ENCODE measurements around the gene PGC.
"Not testable (repeated sequence)": the region's sequence is repeated elsewhere in the genome, so short reads cannot be mapped to it uniquely, and the experiment has no call there.

Gene PGC

DNA sequence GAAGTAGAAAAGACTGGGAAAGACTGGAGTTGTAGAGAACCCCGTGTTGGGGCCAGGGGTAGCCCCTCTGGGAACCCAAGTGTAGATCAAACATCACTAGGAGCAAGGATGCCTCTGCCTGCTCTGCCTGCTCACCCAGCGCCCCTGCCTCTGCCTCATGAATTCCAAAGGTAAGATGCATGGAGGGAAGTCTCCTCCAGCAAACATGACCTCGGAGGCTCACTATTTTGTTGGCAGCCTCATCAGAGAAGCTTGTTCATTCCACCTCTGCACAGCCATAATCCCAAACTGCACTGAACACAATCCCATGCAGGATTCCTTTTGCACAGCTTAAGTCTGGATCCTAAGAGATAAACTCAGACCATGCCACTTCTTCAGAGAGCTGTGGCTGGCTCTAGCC lies 27.6 kb upstream of the PGC start:
- no peak for DNase-seq

DNA sequence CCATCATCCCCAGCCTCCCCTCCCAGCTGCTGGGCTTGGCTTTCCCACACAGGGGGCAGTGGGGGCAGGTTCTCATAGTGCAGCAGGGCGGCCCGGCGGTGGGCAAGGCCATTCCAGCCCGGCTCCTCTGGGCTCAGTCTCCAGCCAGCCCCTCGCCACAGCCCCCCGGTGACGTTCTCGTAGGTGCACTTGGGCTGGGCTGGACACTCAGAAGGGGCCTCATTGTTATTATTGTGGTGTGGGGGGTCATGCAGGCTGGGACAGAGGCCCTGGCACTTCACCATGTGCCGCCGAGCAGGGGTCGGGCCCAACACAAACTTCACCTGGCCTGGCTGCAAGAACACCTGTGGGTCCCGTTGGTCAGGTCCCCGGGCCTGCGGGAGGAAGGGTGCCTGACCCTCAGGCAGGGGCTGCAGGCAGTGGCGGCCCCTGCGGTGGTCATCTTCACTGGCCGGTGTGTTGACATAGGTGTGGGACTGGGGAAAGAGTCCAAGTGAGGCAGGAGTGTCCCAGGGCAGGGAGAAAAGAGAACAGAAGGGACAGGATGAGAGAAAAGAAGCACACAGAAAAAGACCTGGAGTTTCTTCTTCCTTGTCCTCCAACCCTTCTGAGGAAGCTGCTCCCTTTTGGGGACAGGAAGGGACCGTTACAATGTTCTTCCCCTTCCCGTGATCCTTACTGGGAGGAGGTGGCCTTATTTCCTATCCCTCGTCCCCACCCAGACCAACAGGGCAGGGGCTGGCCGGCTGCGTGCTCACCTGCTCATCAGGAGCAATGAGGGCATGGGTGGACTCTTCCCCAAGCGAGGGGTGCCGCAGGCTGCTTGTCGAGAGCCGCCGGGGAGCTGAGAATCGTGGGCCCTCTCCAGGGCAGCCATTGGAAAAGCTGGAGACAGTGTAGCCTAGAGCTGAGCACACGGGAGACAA lies 24.1 kb upstream of the PGC start:
- DNase-seq = no peak

DNA sequence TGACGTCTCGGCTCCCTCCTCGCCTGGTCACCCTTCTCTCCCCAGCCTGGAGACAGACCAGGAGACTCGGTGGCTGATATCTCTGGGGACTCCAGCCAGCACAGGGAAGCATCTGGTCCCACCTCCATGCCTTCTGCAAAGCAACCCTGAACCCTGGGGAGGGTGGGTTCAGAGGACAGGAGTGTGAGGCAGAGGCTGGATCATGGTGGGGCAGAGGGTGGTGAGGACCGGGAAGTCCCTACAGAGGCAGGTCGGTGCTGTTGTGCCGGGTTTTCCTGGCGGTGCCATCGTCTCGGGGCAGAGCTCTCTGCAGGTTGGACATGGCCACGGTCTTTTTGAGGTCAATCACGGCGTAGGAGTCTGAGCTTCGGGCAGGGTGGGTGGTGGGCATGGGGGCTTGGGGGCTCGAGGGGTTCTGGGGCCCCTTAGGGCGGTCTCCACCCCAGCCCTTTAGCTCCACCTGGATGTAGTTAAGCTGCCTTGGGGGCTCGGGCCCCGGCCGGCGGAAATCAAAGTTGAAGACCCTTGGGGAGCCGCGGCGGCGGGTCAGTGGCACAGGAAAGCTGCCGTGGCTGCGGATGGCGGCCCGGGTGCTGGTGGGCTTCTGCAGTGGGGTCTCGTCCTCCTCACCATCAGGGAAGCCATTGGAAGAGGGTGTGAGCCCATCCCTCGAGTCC lies 23.3 kb upstream of the PGC start:
- DNase-seq = no peak

DNA sequence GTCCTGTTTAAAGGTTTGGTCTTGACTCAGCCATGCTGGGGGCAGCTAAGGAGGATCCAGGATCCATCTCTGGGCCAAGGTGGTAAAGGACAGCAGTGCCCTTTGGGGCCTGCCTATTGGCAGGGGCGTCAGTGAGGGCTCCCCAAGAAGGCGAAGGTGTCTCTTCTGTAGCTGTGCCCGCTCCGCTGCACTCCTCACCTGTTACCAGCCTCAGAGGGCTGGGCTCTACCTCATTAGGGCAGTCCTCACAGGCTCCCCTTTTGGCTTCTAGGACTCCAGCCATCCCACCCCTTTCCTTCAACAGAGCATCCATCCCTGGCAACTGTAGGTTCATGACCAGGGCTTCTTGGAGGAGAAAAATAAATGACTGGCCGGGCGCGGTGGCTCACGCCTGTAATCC lies 22.2 kb upstream of the PGC start:
- no peak for DNase-seq

DNA sequence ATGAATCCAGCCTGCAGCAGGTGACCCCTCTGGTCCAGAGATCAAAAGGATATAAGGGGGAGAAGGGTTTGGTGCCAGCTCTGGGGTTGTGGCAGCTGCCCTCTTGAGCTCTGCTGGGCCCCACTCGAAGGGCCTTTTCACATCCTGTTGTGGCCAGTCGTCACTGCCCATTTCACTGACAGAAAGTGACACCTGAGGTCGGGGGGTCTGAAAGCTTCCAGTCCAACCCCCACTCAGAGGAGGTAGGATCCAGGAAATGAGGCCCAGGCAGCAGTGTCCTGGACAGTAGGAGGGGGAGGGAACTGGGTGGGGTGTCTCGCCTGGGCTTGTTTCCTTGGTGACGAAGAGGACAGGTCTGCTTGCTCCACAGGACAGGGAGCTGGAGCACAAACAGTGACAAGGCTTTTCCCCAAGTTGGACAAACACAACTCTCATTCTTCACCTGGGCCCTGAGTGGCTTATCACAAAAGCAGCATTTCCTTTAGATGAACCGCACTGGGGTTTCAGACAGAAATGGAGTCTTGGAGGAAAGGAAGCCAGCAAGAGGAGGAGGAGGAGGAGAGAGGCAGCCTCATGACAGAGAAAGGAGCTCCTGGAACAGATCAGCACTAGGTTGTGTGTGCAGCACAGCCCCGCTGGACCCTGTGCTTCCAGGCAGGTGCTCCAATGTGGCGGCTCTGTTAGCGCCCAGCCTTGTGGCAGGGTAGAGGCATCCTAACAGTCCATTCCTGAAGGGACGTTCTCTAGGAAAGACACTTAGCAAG lies 21.5 kb upstream of the PGC start:
- DNase-seq = no peak

DNA sequence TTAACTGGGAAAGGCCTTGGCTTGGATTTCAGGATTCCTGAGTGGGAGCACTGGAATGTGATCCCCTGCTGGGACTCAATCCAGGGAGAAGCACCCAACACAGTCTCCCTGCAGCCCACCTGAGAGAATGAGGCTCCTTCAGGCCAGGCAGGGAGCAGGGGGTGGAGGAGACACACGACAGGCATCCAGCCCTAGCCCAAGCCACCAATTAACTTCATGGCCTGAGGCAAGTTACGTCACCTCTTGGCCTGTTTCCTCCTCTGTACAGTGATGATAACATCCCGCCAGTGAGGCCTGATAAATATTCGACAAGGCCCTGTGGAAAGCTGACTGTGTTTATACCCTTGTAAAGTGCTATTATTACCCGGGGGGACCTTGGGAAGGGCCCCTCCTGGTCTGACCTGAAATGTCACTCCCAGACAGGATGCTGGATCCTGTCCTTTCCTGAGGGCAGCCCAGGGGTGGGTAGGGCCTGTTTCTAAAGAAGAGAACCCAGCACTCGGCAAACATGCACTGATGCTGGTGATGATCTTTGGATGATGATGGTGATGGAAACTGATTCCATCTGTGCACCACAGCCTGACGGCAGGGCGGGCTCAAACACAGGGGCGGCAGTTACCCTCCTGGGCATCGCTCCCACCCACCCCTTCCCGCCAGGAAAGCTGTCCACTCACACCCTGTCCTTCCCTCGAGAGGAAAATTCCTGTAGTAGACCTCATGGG lies 20.1 kb upstream of the PGC start:
- no peak for DNase-seq

DNA sequence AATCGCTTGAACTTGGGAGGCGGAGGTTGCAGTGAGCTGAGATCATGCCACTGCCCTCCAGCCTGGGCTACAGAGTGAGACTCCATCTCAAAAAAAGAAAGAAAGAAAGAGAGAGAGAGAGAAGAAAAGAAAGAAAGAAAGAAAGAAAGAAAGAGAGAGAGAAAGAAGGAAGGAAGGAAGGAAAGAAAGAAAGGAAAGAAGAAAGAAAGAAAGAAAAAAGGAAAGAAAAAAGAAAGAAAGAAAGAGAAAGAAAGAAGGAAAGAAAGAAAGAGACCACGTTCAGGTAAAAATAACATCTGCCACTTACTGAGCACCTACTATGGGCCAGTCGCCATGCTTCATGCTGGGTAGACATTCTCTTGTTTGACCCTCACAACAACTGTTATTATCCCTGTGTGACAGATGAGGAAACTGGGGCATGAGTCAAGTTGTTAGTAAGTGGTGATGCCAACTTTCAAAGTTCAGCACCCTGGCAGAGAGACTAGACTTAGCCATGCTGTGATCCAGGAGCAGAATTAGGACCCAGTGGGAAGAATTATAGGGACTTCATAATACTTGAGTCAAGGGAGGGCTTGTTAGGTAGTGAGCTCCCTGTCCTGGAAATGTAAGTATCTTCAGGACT lies 19.0 kb upstream of the PGC start:
- DNase-seq = not testable (repeated sequence)

DNA sequence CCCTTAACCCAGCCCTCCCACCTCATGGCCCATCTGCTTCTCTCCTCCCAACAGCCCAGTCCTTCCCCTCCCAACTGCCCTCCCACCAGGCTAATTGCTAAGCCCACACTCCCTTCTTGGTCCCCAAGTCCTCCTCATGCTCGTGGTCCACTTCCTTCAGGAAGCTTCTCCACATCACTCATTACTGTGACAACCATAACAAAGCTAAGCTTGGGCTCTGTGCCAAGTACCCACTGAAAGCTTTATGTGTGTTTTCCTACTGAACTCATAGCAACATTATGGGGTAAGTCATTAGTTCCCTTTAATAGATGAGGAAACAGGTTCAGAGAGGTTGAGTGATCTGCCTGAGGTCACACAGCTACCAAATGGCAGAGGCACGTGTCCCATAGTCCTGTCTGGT lies 16.3 kb upstream of the PGC start:
- no peak for DNase-seq

DNA sequence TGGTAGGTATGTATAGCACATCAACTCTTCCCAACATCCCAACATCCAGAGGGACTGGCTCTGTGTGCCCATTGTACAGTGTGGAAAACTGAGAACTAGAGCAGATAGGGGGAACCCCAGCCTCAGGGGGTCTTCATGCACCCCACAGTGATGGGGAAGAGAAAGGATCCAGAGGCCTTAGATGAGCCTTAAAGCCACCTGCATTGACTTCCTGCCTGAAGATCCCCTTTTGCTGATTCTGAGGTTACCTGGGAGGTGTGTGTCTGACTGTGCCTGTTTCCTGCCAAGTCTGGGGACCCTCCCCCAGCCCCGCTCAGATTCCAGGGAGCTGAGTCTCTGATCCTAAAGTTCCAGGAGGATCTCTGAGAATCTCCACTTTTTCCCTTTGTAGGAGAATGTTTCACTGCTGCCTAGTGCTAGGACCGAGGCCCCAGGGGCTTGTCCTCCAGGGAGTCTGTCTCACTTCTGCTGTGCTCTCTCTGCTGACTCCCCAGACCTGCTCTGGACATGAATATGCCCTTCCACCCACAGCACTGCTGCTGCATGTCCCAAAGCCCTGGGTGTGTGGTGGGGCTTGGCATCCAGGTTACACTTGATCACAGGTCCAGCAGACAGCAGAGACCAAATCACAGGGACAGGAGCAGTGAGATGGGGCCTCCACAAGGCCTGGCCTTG lies 12.8 kb upstream of the PGC start:
- DNase-seq = no peak

DNA sequence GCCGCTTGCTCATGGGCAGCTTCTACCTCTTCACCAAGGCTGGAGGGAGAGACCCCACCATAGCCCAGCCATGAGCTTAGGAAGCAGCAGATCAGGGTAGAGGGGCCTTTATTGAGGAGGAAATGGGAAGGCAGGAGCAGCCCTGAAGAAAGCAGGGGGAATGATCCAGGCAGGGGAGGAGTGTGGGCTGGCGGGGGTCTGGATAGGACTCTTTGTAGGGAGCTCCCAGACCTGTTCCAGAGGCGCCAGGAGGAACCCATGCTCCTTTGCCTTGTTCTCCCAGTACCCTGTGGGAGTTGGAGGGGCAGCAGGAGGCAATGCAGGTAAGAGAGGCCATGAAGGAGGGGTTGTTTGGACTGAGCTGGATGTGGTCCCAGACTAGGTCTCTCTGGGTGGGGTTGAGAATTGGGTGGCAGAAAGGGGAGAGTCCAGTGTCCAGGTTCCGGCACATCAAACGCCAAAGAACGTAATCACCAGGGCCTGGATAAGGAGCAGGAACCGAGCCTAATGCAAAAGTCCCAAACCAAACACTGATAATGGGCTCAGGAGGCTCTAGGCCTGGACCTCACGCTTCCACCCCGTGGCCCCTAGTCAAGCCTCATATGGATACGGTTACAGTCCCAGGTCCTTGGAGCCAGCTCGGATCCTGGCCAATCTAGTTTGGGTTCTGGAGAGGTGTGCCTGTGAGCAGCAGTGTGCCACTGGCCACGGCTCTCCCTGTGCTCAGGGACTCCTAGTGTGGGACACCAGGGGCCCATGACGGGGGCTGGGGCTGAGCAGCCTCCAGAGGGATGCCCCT lies 12.1 kb upstream of the PGC start:
- DNase-seq = no peak

DNA sequence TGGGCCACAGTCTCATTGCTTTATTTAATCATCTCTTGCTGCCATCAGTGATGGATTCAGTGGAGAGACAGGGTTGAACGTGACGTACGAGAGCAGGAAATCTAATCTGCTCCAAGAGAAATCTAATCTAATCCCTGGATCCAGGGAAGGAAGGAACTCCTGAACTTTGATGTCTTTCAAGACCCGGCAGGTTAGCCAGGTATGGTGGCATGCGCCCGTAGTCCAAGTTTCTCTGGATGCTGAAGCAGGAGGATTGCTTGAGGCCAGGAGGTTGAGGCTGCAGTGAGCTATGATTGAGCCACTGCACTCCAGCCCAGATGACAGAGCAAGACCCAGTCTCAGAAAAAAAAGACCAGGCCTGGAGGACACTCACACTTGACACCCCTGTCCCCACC lies 11.4 kb upstream of the PGC start:
- no peak for DNase-seq

DNA sequence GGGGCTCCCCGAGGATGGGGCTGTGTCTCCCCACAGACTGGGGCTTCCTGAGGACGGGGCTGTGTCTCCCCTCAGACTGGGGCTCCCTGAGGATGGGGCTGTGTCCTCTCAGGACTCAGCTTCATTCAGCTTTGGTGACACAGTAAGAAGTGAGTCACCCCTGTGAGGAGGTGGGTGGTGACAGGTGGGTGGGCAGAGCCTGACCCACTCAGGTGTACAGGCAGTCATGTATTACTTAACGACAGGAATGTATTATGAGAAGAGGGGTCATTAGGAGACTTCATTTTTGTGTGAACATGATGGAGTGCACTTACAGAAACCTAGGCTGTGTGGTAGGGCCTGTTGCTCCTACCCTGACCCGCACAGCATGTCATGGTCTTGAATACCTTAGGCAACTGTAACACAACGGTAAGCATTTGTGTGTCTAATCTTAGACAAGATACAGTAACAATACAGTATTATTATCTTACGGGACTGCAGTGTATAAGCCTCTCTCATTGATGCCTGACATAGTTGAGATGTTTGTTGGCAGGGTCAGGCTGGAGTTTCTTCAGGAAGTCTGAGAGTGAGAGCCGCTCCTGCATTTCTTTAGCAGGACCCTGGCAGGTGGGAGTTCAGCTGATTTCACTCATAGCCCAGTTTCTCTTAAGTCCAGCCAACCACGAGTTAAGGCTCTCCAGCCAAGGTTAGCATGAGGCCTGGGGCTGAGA lies 10.9 kb upstream of the PGC start:
- DNase-seq = no peak

DNA sequence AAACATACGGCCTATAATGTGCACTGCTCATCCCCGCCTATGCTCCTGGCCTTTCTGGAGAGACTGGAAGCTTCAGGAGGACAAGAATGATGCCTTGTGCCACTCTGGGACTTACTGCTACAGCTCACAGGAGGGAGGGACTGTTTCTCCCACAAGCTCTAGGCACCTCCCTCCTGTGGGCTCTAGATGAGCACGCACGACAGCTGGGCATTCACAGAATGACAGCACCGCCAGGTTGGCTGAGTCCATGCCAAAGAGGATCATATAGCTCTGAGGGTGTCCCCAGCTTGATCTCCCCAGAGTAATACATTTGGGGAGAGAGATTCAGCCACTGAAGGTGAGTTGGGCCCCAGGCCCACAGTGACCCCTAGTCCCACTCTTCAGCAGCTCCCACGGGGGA lies 10.1 kb upstream of the PGC start:
- no peak for DNase-seq

DNA sequence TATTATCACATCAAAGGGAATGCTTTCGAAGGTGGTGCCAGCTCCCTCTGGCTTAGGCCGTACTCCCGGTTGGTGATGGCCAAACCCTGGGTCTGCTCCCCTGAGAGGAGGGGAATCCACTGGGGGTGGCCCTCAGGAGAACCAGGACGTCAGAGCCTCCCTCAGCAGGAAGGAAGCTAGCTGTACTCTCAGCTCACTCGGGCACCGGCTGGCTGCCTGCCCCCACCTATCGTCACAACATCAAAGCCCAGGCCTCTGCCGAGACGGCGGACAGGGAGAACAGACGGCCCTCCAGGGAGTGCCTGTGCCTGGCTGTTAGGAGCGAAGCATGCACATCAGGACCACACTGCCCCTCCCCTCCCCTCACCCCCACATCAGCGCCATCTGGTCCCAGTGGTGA lies 9.2 kb upstream of the PGC start:
- DNase-seq = no peak

DNA sequence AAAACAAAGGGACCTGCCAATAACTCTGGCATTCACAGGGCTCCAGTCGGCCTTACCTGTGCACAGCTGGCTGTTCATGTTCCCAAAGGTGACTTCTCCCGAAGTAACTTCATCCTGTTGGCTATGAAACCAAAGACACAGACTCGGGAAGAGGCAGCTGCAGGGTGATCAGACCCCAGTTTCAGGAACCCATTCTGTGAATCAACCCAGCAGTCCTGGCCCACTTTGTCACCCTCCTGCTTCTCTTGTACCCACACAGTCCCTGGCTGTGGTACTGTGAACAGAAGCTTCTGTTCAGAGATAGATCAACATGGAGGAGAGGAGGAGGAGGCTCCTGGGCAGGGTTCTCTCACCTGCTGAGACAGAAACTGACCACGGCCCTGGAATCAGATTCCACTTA lies 8.7 kb upstream of the PGC start:
- no peak for DNase-seq

DNA sequence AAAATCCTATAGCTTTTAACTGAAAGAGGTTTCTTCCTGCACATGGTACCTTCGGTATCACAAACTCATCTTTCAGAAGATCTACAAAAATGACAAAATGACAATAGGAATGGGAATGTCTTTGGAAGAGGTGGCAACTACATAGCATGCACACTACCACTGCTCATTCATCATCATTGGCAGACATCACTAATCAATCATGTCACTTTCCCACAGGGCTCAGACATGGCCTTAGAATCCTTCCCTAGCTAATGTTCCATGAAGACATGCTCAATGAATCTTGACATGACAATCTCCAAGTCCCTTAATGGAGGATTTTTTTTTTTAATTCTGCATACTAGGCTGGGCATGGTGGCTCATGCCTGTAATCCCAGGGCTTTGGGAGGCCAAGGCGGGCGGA lies 3.2 kb upstream of the PGC start:
- DNase-seq = no peak

DNA sequence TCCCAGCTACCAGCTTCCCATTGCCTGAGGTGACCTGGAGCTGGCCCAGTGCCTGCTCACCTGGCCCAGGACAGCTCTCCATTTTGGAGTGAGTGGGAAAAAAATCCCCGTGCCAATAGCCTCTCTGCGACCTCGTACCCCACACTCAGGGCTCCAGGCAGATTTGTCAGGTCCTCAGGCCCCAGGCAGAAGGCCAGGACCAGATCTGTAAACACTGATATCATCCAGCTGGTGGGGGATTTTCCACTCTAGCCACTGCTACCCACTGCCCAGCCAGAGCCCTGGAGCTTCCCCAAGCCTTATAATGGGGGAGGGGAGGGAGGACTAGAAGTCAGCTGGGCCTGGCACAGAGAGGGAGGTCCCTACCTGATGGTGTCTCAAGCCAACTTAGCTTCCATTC lies 1.3 kb upstream of the PGC start:
- DNase-seq = no peak

DNA sequence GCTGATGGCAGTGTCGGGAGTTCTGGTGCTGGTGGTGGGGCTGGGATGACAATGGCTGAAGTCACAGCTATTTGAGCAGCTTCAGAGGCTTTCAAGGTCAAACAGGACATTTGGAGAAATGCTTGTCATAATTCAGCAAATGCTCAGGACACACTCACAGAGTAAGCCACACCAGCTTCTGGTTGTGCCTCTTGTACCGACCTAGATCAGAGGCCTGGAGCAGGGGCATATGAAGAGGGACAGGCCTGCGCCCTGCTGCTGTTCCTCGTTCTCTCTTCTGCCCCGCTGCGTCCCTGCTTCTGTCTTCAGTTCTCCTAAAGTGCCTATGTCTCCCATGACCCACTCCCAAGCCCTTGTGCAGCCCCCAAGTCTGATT lies 893 bp upstream of the PGC start:
- no peak for DNase-seq

DNA sequence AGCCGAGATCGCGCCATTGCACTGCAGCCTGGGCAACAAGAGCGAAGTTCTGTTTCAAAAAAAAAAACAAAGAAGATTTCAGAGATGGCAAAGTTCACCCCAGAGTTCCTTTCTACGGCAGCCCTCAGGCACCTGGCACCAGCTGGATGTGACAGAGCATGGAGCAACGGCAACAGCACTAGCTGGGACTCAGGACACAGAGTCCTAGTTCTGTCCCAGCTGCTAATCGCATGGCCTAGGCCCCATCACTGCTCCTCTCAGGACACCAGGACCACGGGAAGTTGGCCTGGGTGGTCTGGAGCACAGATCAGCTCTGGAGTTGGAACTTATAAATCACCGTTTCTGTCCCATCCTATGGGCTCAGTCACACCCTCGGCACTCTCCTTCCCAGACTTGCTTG lies 1.1 kb downstream of the PGC start:
- no peak for DNase-seq

DNA sequence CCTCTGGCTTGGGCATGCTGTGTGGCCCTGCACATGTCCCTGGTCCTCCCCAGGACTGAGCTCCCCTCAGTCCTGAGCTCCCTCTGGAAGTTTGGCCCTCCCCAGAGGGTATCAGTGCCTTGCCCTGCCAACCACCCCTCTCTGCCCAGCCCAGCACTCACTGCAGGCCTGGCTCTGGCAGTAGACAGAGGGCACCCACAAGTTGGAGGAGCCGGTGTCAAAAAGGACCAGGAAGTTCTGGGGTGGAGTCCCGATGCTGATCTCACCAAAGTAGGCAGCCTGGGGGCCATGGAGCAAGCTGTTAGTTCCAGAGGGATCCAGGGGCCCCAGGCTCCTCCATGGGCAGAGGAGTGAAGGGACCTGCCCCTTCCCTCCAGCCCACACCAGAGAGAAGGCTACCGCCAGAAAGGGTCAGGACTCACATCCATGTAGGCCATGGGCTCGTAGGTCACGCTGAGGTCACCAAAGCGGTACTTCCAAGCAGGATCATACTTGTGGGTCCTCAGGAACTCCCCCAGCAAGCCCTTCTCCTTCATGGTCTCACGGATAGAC lies 2.9 kb downstream of the PGC start:
- DNase-seq = no peak

Measured in Kasumi-1 (cell line).